HepG2 (cell line): ENCODE measurements around the gene CHN2. TPM values are rescaled to one million over a fixed set of nuclear protein-coding genes. Genes with fewer than 3 reads are reported as not detected.

Source experiments
- ATAC-seq: fragments of 200-7000 bp; cut with Tn5 transposase; 3 replicates; pipeline ENCODE4 v1.9.1; 2020; ENCODE audit warnings: mild to moderate bottlenecking, moderate library complexity
- BruUV-seq: library from RNA; stranded (reverse); fragments of 400-500 nt; replicated peaks from 2 replicates; lab custom pipeline; 2021; lab: Mats Ljungman, UMichigan
- CTCF ChIA-PET: fragments of 300-600 bp; formaldehyde crosslinking; extraction: SDS; loops from one replicate; lab custom pipeline; 2021; ENCODE audit warnings: low total read pairs, inconsistent platforms, low intra/inter-chr PET ratio; lab: Yijun Ruan, JAX
- POLR2A ChIA-PET: fragments of 350-600 bp; sonication (Branson Sonifier 250); formaldehyde crosslinking; loops from one replicate; lab custom pipeline; 2020; ENCODE audit warnings: antibody characterized with exemption, inconsistent platforms; lab: Yijun Ruan, JAX
- DNase-seq: peaks from one replicate; pipeline ENCODE4 v3.0.0-alpha.2; 2015; ENCODE audit warnings: low spot score
- FAIRE-seq: peaks from 3 replicates; lab custom pipeline; 2011; peaks lifted over from hg19 to GRCh38; lab: Jason Lieb, UNC
- H2AFZ ChIP-seq: one replicate; pipeline ENCODE4 v1.6.1; 2011; ENCODE audit warnings: low read length, inconsistent platforms
- H3K27ac ChIP-seq: fragments of 300-600 bp; 3 replicates; pipeline ENCODE4 v1.8.0; 2011; ENCODE audit warnings: mixed run types, mild to moderate bottlenecking, mixed read lengths, low read length, inconsistent platforms; ENCODE audit not compliant: insufficient read depth; ENCODE audit errors: extremely low read length
- H3K27me3 ChIP-seq, 2 experiments: fragments of 200-600 bp in 1 of 2; 2 replicates in 1 of 2; 3 replicates in 1 of 2; pipeline versions ENCODE4 v1.6.0 to v1.8.0; 2011; ENCODE audit warnings: low read length in 2 of 2, mild to moderate bottlenecking in 2 of 2, moderate library complexity in 2 of 2, inconsistent platforms in 1 of 2; ENCODE audit not compliant: insufficient read depth in 2 of 2, control insufficient read depth in 1 of 2
- H3K36me3 ChIP-seq, 2 experiments: fragments of 200-600 bp in 1 of 2; replicated peaks in 1 of 2; 2 replicates in 1 of 2; 3 replicates in 1 of 2; pipeline versions ENCODE4 v1.5.1 to v1.8.0; 2011; ENCODE audit warnings: low read length in 2 of 2, inconsistent platforms in 1 of 2; ENCODE audit not compliant: insufficient read depth in 2 of 2, control insufficient read depth in 1 of 2
- H3K4me1 ChIP-seq: 2 replicates; pipeline ENCODE4 v1.5.1; 2012; ENCODE audit warnings: low read length, inconsistent platforms; ENCODE audit not compliant: insufficient read depth
- H3K4me2 ChIP-seq: 2 replicates; pipeline ENCODE4 v1.6.0; 2011; ENCODE audit warnings: low read depth, low read length, inconsistent platforms
- H3K4me3 ChIP-seq, 3 experiments: fragments of 200-600 bp in 1 of 3; sonication (generic), shearing (Covaris generic) in 1 of 3; replicated peaks in 1 of 3; 2 replicates each; pipeline ENCODE4 v1.5.1; 2011 to 2016; ENCODE audit warnings: low read length in 3 of 3, inconsistent platforms in 2 of 3, low read depth in 2 of 3, mild to moderate bottlenecking in 2 of 3, control low read depth in 1 of 3, mixed read lengths in 1 of 3; ENCODE audit not compliant: insufficient read depth in 1 of 3
- H3K79me2 ChIP-seq: one replicate; pipeline ENCODE4 v1.6.1; 2011; ENCODE audit warnings: low read length, inconsistent platforms; ENCODE audit not compliant: insufficient read depth
- H3K9ac ChIP-seq: 2 replicates; pipeline ENCODE4 v1.6.0; 2011; ENCODE audit warnings: mild to moderate bottlenecking, low read depth, low read length, inconsistent platforms; ENCODE audit not compliant: insufficient read depth
- H3K9me3 ChIP-seq: 2 replicates; pipeline ENCODE4 v1.5.1; 2012; ENCODE audit warnings: mild to moderate bottlenecking, low read length
- H4K20me1 ChIP-seq: 2 replicates; pipeline ENCODE4 v1.6.0; 2011; ENCODE audit warnings: inconsistent platforms, mild to moderate bottlenecking, low read length, moderate library complexity; ENCODE audit not compliant: insufficient read depth
- FOSL2 ChIP-seq: sonication (generic); formaldehyde crosslinking; IDR thresholded peaks from 2 replicates; pipeline ENCODE4 v1.4.0; 2020; ENCODE audit warnings: missing genetic modification reagents
- ZNF773 ChIP-seq: sonication (generic); formaldehyde crosslinking; IDR thresholded peaks from 2 replicates; pipeline ENCODE4 v1.4.0; 2020; ENCODE audit warnings: missing genetic modification reagents, borderline replicate concordance
- ZSCAN30 ChIP-seq: sonication (generic); formaldehyde crosslinking; IDR thresholded peaks from 2 replicates; pipeline ENCODE4 v1.5.0; 2020; ENCODE audit warnings: mild to moderate bottlenecking, missing genetic modification reagents
- WGBS: methylation state at CpG from one replicate; pipeline ENCODE4 v1.1.6; 2017; ENCODE audit warnings: low lambda C conversion rate; 5-methylcytosine and 5-hydroxymethylcytosine counted together
- in situ Hi-C: cut with HindIII; loops from 2 replicates; pipeline ENCODE4 v1.10.0; 2017; ENCODE audit warnings: low pct_unique_long_range_greater_than_20kb; ENCODE audit not compliant: extremely low pct_ligation_motif_present
- intact Hi-C: fragments of 100-400 bp; cut with micrococcal nuclease; formaldehyde crosslinking; loops from one replicate; pipeline ENCODE4 v1.10.0; 2022; ENCODE audit not compliant: unreplicated experiment
- polyA plus RNA-seq, 8 experiments: library from polyadenylated mRNA; depleted of rRNA in 3 of 8; stranded (reverse) in 7 of 8; unstranded in 1 of 8; fragments of >200 nt; fragmentation: Illumina TruSeq in 4 of 8; extraction: Trizol in 4 of 8; gene quantifications; 2 replicates each; pipeline versions ENCODE4 v1.2.1 to v1.2.3, GENCODE V29; 2011 to 2016; ENCODE audit warnings: low read depth in 4 of 8, missing spikeins in 1 of 8, mixed read lengths in 1 of 8; ENCODE audit not compliant: insufficient read depth in 1 of 8
- total RNA-seq, 5 experiments: library from RNA; depleted of rRNA; stranded (reverse); fragments of >200 nt; fragmentation: Illumina TruSeq; extraction: Trizol; gene quantifications; 2 replicates each; pipeline ENCODE4 v1.2.3, GENCODE V29; 2016; ENCODE audit warnings: low read depth in 1 of 5

The CHN2 gene
- total and polyA plus RNA-seq, 2 of the 13 experiments (the other 11 are each of a cell fraction or from before 2014, with no cell fraction given) = 23.5 to 30.5 TPM

DNA sequence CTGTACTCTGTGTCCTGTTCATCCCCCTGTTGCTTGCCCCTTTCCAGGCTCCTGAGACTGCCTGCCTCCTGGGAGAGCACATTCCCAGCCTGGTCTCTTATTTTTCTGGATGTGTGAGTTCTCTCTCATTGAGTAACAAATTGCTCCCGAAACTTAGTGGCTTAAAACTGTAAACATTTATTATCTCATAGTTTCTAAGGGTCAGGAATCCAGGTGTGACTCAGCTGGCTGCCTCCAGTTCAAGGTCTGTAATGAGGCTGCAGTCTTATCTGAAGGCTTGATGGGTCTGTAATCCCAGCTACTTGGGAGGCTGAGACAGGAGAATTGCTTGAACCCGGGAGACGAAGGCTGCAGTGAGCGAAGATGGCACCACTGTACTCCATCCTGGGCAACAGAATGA lies 315.5 kb downstream of the CHN2 start:
- no peak overlapping the region for H3K4me2 ChIP-seq
- in situ Hi-C loops = no loop called here
- 95% methylated on average over 4 of the region's 4 CpGs for WGBS
- no peak overlapping the region for H3K27ac ChIP-seq
- 0 out of 2 replicates have a peak, but pooled peaks have one; percentile 23 for TF ChIP-seq FOSL2
- no peak for TF ChIP-seq ZNF773 (CRISPR knock-in tag)
- H3K27me3 ChIP-seq = no peaks in the 10 kb centered on the region
- peaks cover 18 to 75% of the 10 kb centered on the region in 2 experiments for H3K36me3 ChIP-seq
- no peak overlapping the region for H2AFZ ChIP-seq
- ChIA-PET CTCF (no interaction called here), POLR2A (no interaction called here)
- H3K79me2 ChIP-seq = no peaks in the 10 kb centered on the region
- no peaks in the 10 kb centered on the region for H4K20me1 ChIP-seq
- no peak overlapping the region for H3K9ac ChIP-seq
- no peak overlapping the region for H3K4me3 ChIP-seq
- no peaks in the 10 kb centered on the region for H3K4me1 ChIP-seq
- intact Hi-C loops = no loop called here
- no TSS peak for BruUV-seq
- FAIRE-seq = no peak
- H3K9me3 ChIP-seq = no peaks in the 10 kb centered on the region
- ATAC-seq = no peak
- no peak for DNase-seq

DNA sequence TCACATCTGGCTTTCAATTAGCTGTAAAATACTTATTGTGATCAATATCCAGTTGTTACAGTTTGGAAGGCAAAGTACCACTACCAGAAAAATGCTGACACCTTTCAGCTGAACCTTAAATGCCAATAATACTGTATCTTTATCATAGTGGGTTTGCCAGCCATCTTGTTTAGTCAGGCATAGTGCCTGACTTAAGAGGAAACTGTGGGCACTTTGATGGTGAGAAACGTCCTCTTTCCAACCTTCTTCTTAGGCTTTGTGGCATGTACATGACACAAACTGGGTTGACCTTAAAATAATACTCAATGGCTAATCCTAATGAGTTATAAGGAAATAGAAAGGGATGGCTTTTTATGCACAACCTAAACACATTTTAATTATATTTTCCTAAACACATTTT lies 316.8 kb downstream of the CHN2 start:
- no peak for DNase-seq
- POLR2A ChIA-PET = no interaction called here
- no peak overlapping the region for H3K4me2 ChIP-seq
- 95% methylated on average over 1 of the region's 1 CpG for WGBS
- no TSS peak for BruUV-seq
- peaks cover 16 to 68% of the 10 kb centered on the region in 2 experiments for H3K36me3 ChIP-seq
- in situ Hi-C loops (no loop called here), intact Hi-C loops (no loop called here)
- no peak overlapping the region for H2AFZ ChIP-seq
- no peaks in the 10 kb centered on the region for H3K79me2 ChIP-seq
- no peak overlapping the region for H3K4me3 ChIP-seq
- H4K20me1 ChIP-seq = no peaks in the 10 kb centered on the region
- no peak overlapping the region for H3K27ac ChIP-seq
- H3K4me1 ChIP-seq = no peaks in the 10 kb centered on the region
- no peak for TF ChIP-seq ZSCAN30 (CRISPR knock-in tag)
- TF ChIP-seq, all 625 proteins: peak for 0
- ATAC-seq (no peak), FAIRE-seq (no peak)
- no peak overlapping the region for H3K9ac ChIP-seq
- H3K9me3 ChIP-seq = no peaks in the 10 kb centered on the region
- CTCF ChIA-PET = no interaction called here
- no peaks in the 10 kb centered on the region for H3K27me3 ChIP-seq
